ENCODE data around the gene ZNF367. TPM values are rescaled to one million over a fixed set of nuclear protein-coding genes. Genes with fewer than 3 reads are reported as not detected.

Gene ZNF367
- total and polyA plus RNA-seq, 9 of the 15 experiments (the other 6 are each of a cell fraction or from before 2014, with no cell fraction given) = 2.7 to 14.4 (median 10.0) TPM

GRCh38 chr9:96343515-96344360, 74.4 kb downstream of the ZNF367 start:
- ATAC-seq (no peak), FAIRE-seq (no peak), DNase-seq (ENCODE audit: extremely low read depth in 1 of 4, low spot score in 3 of 4) (no peak)
- H3K4me1 ChIP-seq (replicated peaks in 1 of 2; ENCODE audit: control insufficient read depth in 2 of 2, insufficient read depth in 2 of 2, low read length in 2 of 2) = peaks cover 5 to 17% of the 10 kb centered on the region in 2 experiments
- POLR2A ChIA-PET = interaction anchor here (0.6 to 1.0 kb wide), 2 partner anchors 24 to 131 kb away, joined by 3 to 4 read pairs; no protein-coding TSS in a partner anchor
- H3K9me3 ChIP-seq (replicated peaks; ENCODE audit: control insufficient read depth, insufficient read depth, low read depth, low read length) = no peaks in the 10 kb centered on the region; the same call in none of the 2 replicates
- in situ Hi-C loops (cut with MboI) = no loop called here
- H3K9me1 ChIP-seq (ENCODE audit: control insufficient read depth, insufficient read depth, low read length) = no peaks in the 10 kb centered on the region
- no TSS peak for BruUV-seq (replicated peaks)
- CTCF ChIA-PET (ENCODE audit: low intra/inter-chr PET ratio) = no interaction called here
- no peaks in the 10 kb centered on the region for H4K20me1 ChIP-seq (replicated peaks; ENCODE audit: control insufficient read depth, insufficient read depth, low read length)
- H2AFZ ChIP-seq (ENCODE audit: low read depth, low read length) = peak overlapping the region; percentile 36; the same call in 1 of the 2 replicates
- H3K79me2 ChIP-seq (ENCODE audit: control insufficient read depth, insufficient read depth, low read length) = no peaks in the 10 kb centered on the region
- intact Hi-C loops (cut with micrococcal nuclease) = loop anchor here (5.0 kb wide), 1 partner anchor 74 kb away; the partner anchor contains the start of gene ZNF367
- H3K4me3 ChIP-seq = no peak overlapping the region
- no peak overlapping the region; the same call in 2 of the 3 replicates for H3K27ac ChIP-seq (ENCODE audit: extremely low read depth, low read depth, low read length)
- no peak overlapping the region for H3K4me2 ChIP-seq (ENCODE audit: insufficient read depth, low read length)
- 58% methylated on average over 5 of the region's 5 CpGs for WGBS (ENCODE audit: insufficient coverage, low coverage, missing lambda C conversion rate)
- H3K36me3 ChIP-seq (ENCODE audit: control insufficient read depth, insufficient read depth, low read length) = no peaks in the 10 kb centered on the region
- TF ChIP-seq HDAC2 (IDR thresholded peaks at IDR 0.05) (no peak), NFIX (CRISPR knock-in tag; IDR thresholded peaks at IDR 0.05; ENCODE audit: low read depth) (no peak), E2F4 (CRISPR knock-in tag; IDR thresholded peaks at IDR 0.05; ENCODE audit: low read depth) (no peak)
- H3K27me3 ChIP-seq (ENCODE audit: control insufficient read depth in 2 of 2, insufficient read depth in 2 of 2, low read length in 2 of 2) = 0 out of 5 replicates have a peak, but pooled peaks cover 0 to 5% of the 10 kb centered on the region in 2 experiments
- H3K9ac ChIP-seq (ENCODE audit: insufficient read depth in 1 of 2, low read depth in 2 of 2, low read length in 2 of 2) = no peak overlapping the region

All from K562 (cell line).